Measurements from ENCODE around the gene RRAS2.
"Not testable (repeated sequence)": the region's sequence is repeated elsewhere in the genome, so short reads cannot be mapped to it uniquely, and the experiment has no call there.

The RRAS2 gene

DNA sequence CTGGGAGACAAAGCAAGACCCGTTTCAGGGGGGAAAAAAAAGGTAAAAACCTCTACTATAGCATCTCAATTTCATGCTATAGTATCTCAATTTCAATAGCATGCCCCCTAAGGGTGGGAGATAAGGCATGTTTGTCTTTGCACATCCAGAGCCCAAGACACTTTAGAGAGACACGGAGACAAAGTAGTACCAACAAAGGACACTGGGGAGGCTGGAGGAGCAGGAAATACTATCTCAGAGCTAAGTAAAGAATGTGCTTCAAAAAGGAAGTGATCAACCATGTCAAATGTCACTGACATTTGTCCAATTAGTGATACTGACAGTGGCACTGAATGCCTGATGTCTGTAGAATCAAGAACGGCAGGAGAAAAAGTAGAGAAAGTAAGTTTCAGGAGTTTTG, 68.6 kb downstream of the RRAS2 start:
- H3K4me3 ChIP-seq (ENCODE audit: low read depth, low read length) = no peak overlapping the region
- TF ChIP-seq, protein P1, sequence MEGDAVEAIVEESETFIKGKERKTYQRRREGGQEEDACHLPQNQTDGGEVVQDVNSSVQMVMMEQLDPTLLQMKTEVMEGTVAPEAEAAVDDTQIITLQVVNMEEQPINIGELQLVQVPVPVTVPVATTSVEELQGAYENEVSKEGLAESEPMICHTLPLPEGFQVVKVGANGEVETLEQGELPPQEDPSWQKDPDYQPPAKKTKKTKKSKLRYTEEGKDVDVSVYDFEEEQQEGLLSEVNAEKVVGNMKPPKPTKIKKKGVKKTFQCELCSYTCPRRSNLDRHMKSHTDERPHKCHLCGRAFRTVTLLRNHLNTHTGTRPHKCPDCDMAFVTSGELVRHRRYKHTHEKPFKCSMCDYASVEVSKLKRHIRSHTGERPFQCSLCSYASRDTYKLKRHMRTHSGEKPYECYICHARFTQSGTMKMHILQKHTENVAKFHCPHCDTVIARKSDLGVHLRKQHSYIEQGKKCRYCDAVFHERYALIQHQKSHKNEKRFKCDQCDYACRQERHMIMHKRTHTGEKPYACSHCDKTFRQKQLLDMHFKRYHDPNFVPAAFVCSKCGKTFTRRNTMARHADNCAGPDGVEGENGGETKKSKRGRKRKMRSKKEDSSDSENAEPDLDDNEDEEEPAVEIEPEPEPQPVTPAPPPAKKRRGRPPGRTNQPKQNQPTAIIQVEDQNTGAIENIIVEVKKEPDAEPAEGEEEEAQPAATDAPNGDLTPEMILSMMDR (IDR thresholded peaks at IDR 0.05; ENCODE audit: low read depth, low read length, missing control alignments) = no peak
- in situ Hi-C loops (cut with HindIII; ENCODE audit: low sequenced_read_pairs) = loop anchor here (5.0 kb wide), 1 partner anchor 62 kb away; no protein-coding TSS in a partner anchor
- no peak for DNase-seq (ENCODE audit: low read depth)

DNA sequence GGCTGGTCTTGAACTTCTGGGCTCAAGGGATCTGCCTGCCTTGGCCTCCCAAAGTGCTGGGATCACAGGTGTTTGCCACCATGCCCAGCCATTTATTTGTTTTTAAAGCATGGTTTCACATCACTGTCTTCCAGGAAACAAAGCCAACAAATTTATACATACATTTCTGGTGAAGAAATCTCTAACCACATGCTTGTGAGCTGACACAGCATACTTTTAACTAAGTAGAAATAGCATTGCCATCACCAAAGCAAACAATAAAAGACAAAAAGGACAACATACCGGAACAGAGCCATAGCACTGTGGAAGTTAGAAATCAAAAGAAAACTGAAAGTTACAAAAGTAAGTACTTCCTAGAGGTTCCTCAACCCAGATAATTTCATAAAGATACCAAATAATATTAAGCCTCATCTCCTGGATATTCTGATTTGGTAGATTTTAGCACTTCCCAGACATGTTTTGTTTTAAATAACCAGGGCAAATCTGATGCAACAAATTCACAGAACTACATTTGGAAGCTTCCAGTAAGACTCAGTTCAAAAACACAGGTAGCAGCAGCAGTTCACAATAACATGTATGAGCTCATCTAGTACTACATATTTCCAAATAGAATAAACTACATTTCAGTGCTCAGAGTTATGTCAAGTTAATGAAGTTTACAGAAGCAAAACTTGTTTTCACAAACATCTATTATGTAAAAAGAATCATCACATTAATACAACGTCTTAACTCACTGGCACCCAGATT, 70.6 kb downstream of the RRAS2 start:
- DNase-seq (ENCODE audit: low read depth) = peak; percentile 68
- TF ChIP-seq, protein P1 (IDR thresholded peaks at IDR 0.05; ENCODE audit: low read depth, low read length, missing control alignments) = no peak
- H3K4me3 ChIP-seq (ENCODE audit: low read depth, low read length) = no peak overlapping the region
- in situ Hi-C loops (cut with HindIII; ENCODE audit: low sequenced_read_pairs) = no loop called here

DNA sequence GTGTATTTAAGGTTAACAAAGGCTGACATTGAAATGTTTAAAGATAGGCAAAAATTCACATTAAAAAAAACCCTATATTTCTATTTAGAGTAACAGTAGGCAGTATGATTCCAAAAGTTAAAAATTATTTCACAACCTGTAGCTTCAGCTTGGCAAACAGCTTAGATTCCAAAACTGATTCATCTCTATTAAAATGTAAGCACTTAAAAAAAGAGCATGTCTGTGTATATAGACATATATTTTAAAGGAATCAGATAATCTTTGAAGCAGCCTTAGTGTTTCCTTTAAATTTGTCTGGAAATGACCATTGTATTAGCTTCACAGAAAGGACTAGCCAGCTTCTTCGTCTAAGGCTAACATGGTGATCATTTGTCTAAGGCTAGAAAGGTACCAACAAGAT, 80.1 kb downstream of the RRAS2 start:
- H3K4me3 ChIP-seq (ENCODE audit: low read depth, low read length); in situ Hi-C loops (cut with HindIII; ENCODE audit: low sequenced_read_pairs); DNase-seq (ENCODE audit: low read depth): not testable (repeated sequence)

DNA sequence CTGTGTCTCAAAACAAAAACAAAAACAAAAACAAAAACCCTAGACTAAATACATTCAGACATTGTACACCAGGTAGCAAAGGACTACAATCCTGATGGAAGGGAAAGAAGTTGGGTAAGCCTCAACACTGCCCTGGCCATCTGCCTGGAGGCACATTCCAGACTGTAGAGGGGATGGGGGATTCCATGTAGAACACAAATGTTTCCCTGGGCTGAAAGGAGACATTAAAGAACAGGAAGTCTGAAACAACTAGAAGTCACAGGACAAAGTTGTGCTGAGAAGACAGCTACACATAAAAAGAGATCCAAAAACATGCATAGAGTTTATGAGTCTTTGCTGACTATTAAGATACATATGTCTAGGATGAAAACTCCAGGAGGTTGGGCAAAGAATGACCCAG, 83.9 kb downstream of the RRAS2 start:
- H3K4me3 ChIP-seq (ENCODE audit: low read depth, low read length) = no peak overlapping the region
- in situ Hi-C loops (cut with HindIII; ENCODE audit: low sequenced_read_pairs) = no loop called here
- DNase-seq (ENCODE audit: low read depth) = peak; percentile 35
- TF ChIP-seq, protein P1 (IDR thresholded peaks at IDR 0.05; ENCODE audit: low read depth, low read length, missing control alignments) = no peak

DNA sequence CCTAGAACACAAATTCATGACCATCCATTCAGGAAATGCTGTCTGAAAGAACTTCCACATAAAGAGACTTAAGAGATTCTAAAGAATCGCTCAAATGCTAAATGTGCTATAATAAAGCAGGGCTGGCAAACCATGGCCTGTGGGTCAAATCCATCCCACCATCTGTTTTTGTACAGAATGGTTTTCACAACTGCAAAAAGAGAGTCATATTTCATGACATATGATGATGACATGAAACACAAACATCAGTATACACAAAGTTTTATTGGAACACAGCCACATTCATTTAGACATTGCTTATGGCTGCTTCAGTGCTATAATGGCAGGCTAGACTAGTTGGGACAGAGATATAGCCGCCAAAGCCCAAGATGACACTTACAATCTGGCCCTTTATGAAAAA, 85.1 kb downstream of the RRAS2 start:
- TF ChIP-seq, protein P1 (IDR thresholded peaks at IDR 0.05; ENCODE audit: low read depth, low read length, missing control alignments) = no peak
- DNase-seq (ENCODE audit: low read depth) = no peak
- H3K4me3 ChIP-seq (ENCODE audit: low read depth, low read length) = no peak overlapping the region
- in situ Hi-C loops (cut with HindIII; ENCODE audit: low sequenced_read_pairs) = no loop called here

DNA sequence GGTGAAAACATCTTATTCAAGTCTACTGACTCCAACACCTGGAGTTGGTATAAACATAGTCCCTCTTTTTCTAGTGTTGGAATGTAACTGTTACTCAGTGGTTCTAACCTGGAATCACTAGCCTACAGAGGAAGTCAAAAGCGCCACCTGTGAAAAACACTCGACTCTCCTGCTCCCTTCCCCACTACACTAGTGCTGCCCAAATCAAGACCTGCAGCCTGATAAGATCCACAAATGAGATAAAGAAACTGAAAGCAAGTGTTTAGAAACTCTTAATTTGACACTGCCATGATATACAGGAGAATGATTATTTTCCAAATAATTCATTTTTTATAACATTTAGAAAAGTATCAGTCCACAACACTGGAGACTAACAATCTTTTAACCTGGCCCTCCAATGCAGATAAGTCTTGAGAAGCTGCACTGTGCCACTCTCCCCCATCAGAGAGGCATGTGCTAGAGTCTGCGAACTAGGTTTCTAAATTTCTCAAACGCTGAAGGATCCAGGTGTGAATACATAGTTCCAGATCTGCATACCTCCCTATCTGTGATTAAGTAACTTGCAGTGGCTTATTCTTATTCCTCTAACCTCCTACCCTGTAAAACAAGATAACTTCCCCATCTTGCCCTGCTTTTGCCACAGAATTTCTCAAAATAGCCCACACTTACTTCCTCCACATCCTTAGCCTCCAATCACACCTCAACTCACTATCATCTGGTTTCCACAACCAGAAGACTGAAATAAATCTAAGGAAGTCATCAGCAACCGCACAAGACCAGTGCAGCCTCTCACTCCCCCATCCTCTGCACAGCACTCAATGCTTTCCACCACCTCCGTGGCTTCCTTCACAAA, 88.1 kb downstream of the RRAS2 start:
- in situ Hi-C loops (cut with HindIII; ENCODE audit: low sequenced_read_pairs) = no loop called here
- TF ChIP-seq, protein P1 (IDR thresholded peaks at IDR 0.05; ENCODE audit: low read depth, low read length, missing control alignments) = no peak
- DNase-seq (ENCODE audit: low read depth) = no peak
- no peak overlapping the region for H3K4me3 ChIP-seq (ENCODE audit: low read depth, low read length)
